ENCODE measurements around the gene TNIK.

Gene TNIK

DNA sequence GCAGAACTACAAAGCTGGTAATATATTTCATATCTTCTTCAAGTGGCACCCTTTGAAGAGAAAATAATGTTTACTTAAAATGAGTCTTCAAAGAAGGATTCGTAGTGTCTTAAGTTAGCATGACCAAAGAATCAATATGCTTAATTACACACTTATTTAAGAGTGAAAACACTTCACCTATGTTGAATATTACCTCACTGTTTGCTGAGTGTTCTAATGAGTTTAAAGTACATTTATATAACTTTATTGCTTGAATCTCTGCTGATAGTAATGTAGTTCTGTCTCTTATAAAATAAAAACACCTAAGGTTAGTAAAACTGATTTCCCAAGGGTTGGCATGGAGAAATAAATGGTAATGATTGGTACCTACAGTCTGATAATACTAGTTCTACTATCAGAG is 290.3 kb downstream of the TNIK start:
- Histone ChIP-seq H3K36me3 (ENCODE audit: control insufficient read depth in 1 of 2, insufficient read depth in 2 of 2, low read depth in 1 of 2, low read length in 2 of 2) (peaks cover 3 to 21% of the 10 kb centered on the region in 2 experiments), H2BK12ac (ENCODE audit: low read length in 2 of 2) (no peak overlapping the region), H3K4me2 (ENCODE audit: low read length, poor library complexity, severe bottlenecking) (no peak overlapping the region), H3K9ac (ENCODE audit: low read length) (no peak overlapping the region), H3K27ac (ENCODE audit: low read length, poor library complexity, severe bottlenecking) (no peak overlapping the region), H3K27me3 (ENCODE audit: control insufficient read depth in 1 of 2, insufficient read depth in 1 of 2, low read length in 2 of 2) (no peaks in the 10 kb centered on the region), H3K14ac (ENCODE audit: low read length in 2 of 2) (no peak overlapping the region), H2AFZ (ENCODE audit: low read depth, low read length) (no peak overlapping the region), H2BK5ac (ENCODE audit: low read depth, low read length, poor library complexity, severe bottlenecking) (no peak overlapping the region), H3K9me3 (ENCODE audit: control insufficient read depth, low read length) (no peaks in the 10 kb centered on the region), H2BK120ac (ENCODE audit: low read depth, low read length) (no peak overlapping the region), H4K8ac (ENCODE audit: low read length) (no peak overlapping the region), H2AK5ac (ENCODE audit: low read length, severe bottlenecking) (no peak overlapping the region), H2BK15ac (ENCODE audit: low read depth, poor library complexity, severe bottlenecking) (no peak overlapping the region), H4K91ac (ENCODE audit: low read length) (no peak overlapping the region), H3K4me3 (ENCODE audit: insufficient read depth in 1 of 2, low read depth in 1 of 2, low read length in 2 of 2) (no peak overlapping the region), H3K23ac (ENCODE audit: low read length in 2 of 2) (no peak overlapping the region), H3K4me1 (ENCODE audit: control insufficient read depth, insufficient read depth, low read depth, low read length) (peaks cover 6% of the 10 kb centered on the region), H3K79me1 (replicated peaks; ENCODE audit: low read length, poor library complexity, severe bottlenecking) (no peaks in the 10 kb centered on the region), H3K18ac (ENCODE audit: low read depth in 1 of 2, low read length in 2 of 2) (no peak overlapping the region), H3K4ac (ENCODE audit: low read depth in 1 of 2, low read length in 2 of 2) (no peak overlapping the region)
- WGBS: no CpG with 5 or more reads among the region's 1 CpG
- DNase-seq: no peak

DNA sequence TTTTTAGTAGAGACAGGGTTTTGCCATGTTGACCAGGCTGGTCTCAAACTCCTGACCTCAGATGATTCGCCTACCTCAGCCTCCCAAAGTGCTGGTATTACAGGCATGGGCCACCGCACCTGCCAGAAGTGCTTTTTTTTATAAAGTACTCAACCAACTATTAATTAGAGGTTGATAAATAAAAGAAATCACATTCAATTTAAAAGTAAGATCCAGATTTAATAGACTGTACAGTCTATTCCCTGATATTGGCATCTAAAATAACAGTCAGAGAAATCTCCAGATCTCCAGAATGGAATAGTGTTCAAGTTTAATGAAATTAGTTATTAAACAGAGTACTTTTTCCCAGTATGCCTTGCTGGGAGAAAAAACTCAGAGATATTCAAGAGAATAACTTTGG is 290.8 kb downstream of the TNIK start:
- Histone ChIP-seq H4K8ac (ENCODE audit: low read length) (no peak overlapping the region), H3K4ac (ENCODE audit: low read depth in 1 of 2, low read length in 2 of 2) (no peak overlapping the region), H2AK5ac (ENCODE audit: low read length, severe bottlenecking) (no peak overlapping the region), H4K91ac (ENCODE audit: low read length) (no peak overlapping the region), H3K27me3 (ENCODE audit: control insufficient read depth in 1 of 2, insufficient read depth in 1 of 2, low read length in 2 of 2) (no peaks in the 10 kb centered on the region), H3K79me1 (replicated peaks; ENCODE audit: low read length, poor library complexity, severe bottlenecking) (no peaks in the 10 kb centered on the region), H2BK120ac (ENCODE audit: low read depth, low read length) (no peak overlapping the region), H3K14ac (ENCODE audit: low read length in 2 of 2) (no peak overlapping the region), H3K18ac (ENCODE audit: low read depth in 1 of 2, low read length in 2 of 2) (no peak overlapping the region), H2BK15ac (ENCODE audit: low read depth, poor library complexity, severe bottlenecking) (no peak overlapping the region), H3K36me3 (ENCODE audit: control insufficient read depth in 1 of 2, insufficient read depth in 2 of 2, low read depth in 1 of 2, low read length in 2 of 2) (peaks cover 3 to 21% of the 10 kb centered on the region in 2 experiments), H3K27ac (ENCODE audit: low read length, poor library complexity, severe bottlenecking) (no peak overlapping the region), H2BK12ac (ENCODE audit: low read length in 2 of 2) (no peak overlapping the region), H3K23ac (ENCODE audit: low read length in 2 of 2) (no peak overlapping the region), H2BK5ac (ENCODE audit: low read depth, low read length, poor library complexity, severe bottlenecking) (no peak overlapping the region), H3K9me3 (ENCODE audit: control insufficient read depth, low read length) (no peaks in the 10 kb centered on the region), H3K4me3 (ENCODE audit: insufficient read depth in 1 of 2, low read depth in 1 of 2, low read length in 2 of 2) (no peak overlapping the region), H2AFZ (ENCODE audit: low read depth, low read length) (no peak overlapping the region), H3K9ac (ENCODE audit: low read length) (no peak overlapping the region), H3K4me2 (ENCODE audit: low read length, poor library complexity, severe bottlenecking) (no peak overlapping the region), H3K4me1 (ENCODE audit: control insufficient read depth, insufficient read depth, low read depth, low read length) (peaks cover 6% of the 10 kb centered on the region)
- WGBS: no CpG with 5 or more reads among the region's 2 CpGs
- DNase-seq: no peak

DNA sequence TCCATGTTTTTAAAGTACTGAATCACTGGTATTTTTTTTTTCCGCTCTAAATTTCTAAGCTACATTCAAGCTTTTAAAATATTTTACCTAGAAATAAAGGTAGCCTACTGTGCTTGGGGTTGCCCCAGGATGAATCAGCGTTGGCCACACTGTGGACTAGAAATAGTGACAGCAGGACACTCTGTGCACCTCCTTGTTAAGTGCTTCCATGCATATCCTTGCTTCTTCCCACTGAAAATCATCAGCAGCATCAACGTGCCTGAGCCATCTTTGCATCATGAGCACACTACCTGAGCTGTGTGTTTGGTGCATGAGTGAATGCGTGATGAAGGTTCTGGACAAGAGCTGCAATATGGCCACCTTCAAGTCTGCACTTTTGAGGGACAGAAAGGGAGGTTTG is 291.7 kb downstream of the TNIK start:
- Histone ChIP-seq H3K4me3 (ENCODE audit: insufficient read depth in 1 of 2, low read depth in 1 of 2, low read length in 2 of 2) (no peak overlapping the region), H3K9ac (ENCODE audit: low read length) (no peak overlapping the region), H3K36me3 (ENCODE audit: control insufficient read depth in 1 of 2, insufficient read depth in 2 of 2, low read depth in 1 of 2, low read length in 2 of 2) (peaks cover 3 to 15% of the 10 kb centered on the region in 2 experiments), H3K4me1 (ENCODE audit: control insufficient read depth, insufficient read depth, low read depth, low read length) (peaks cover 6% of the 10 kb centered on the region), H2AFZ (ENCODE audit: low read depth, low read length) (no peak overlapping the region), H4K91ac (ENCODE audit: low read length) (no peak overlapping the region), H3K4me2 (ENCODE audit: low read length, poor library complexity, severe bottlenecking) (no peak overlapping the region), H2BK120ac (ENCODE audit: low read depth, low read length) (no peak overlapping the region), H3K27ac (ENCODE audit: low read length, poor library complexity, severe bottlenecking) (peak overlapping the region; percentile 82), H3K4ac (ENCODE audit: low read depth in 1 of 2, low read length in 2 of 2) (no peak overlapping the region), H3K14ac (ENCODE audit: low read length in 2 of 2) (no peak overlapping the region), H4K8ac (ENCODE audit: low read length) (no peak overlapping the region), H3K18ac (ENCODE audit: low read depth in 1 of 2, low read length in 2 of 2) (no peak overlapping the region), H2BK5ac (ENCODE audit: low read depth, low read length, poor library complexity, severe bottlenecking) (no peak overlapping the region), H3K23ac (ENCODE audit: low read length in 2 of 2) (no peak overlapping the region), H3K27me3 (ENCODE audit: control insufficient read depth in 1 of 2, insufficient read depth in 1 of 2, low read length in 2 of 2) (no peaks in the 10 kb centered on the region), H2BK15ac (ENCODE audit: low read depth, poor library complexity, severe bottlenecking) (no peak overlapping the region), H3K9me3 (ENCODE audit: control insufficient read depth, low read length) (no peaks in the 10 kb centered on the region), H3K79me1 (replicated peaks; ENCODE audit: low read length, poor library complexity, severe bottlenecking) (no peaks in the 10 kb centered on the region), H2BK12ac (ENCODE audit: low read length in 2 of 2) (no peak overlapping the region), H2AK5ac (ENCODE audit: low read length, severe bottlenecking) (peak overlapping the region; percentile 7)
- DNase-seq: no peak
- WGBS: 93% methylated on average over 3 of the region's 4 CpGs

GRCh38 chr3:171168086-171168485 is 292.1 kb downstream of the TNIK start:
- Histone ChIP-seq H3K9ac (ENCODE audit: low read length) (no peak overlapping the region), H2AK5ac (ENCODE audit: low read length, severe bottlenecking) (no peak overlapping the region), H3K9me3 (ENCODE audit: control insufficient read depth, low read length) (peaks cover 2% of the 10 kb centered on the region), H3K4me1 (ENCODE audit: control insufficient read depth, insufficient read depth, low read depth, low read length) (peaks cover 6% of the 10 kb centered on the region), H3K23ac (ENCODE audit: low read length in 2 of 2) (no peak overlapping the region), H2BK15ac (ENCODE audit: low read depth, poor library complexity, severe bottlenecking) (no peak overlapping the region), H2BK5ac (ENCODE audit: low read depth, low read length, poor library complexity, severe bottlenecking) (no peak overlapping the region), H3K27me3 (ENCODE audit: control insufficient read depth in 1 of 2, insufficient read depth in 1 of 2, low read length in 2 of 2) (no peaks in the 10 kb centered on the region), H2BK120ac (ENCODE audit: low read depth, low read length) (no peak overlapping the region), H3K27ac (ENCODE audit: low read length, poor library complexity, severe bottlenecking) (peak overlapping the region; percentile 84), H3K4ac (ENCODE audit: low read depth in 1 of 2, low read length in 2 of 2) (no peak overlapping the region), H3K14ac (ENCODE audit: low read length in 2 of 2) (no peak overlapping the region), H3K79me1 (replicated peaks; ENCODE audit: low read length, poor library complexity, severe bottlenecking) (no peaks in the 10 kb centered on the region), H4K8ac (ENCODE audit: low read length) (no peak overlapping the region), H3K4me2 (ENCODE audit: low read length, poor library complexity, severe bottlenecking) (no peak overlapping the region), H4K91ac (ENCODE audit: low read length) (no peak overlapping the region), H3K18ac (ENCODE audit: low read depth in 1 of 2, low read length in 2 of 2) (no peak overlapping the region), H2AFZ (ENCODE audit: low read depth, low read length) (no peak overlapping the region), H2BK12ac (ENCODE audit: low read length in 2 of 2) (no peak overlapping the region), H3K4me3 (ENCODE audit: insufficient read depth in 1 of 2, low read depth in 1 of 2, low read length in 2 of 2) (no peak overlapping the region), H3K36me3 (ENCODE audit: control insufficient read depth in 1 of 2, insufficient read depth in 2 of 2, low read depth in 1 of 2, low read length in 2 of 2) (peaks cover 3 to 14% of the 10 kb centered on the region in 2 experiments)
- DNase-seq: peak; percentile 31
- WGBS: 70% methylated on average over 5 of the region's 5 CpGs
